Tibial artery (tissue), 4 donors: Measurements from ENCODE around the gene ARHGAP28.

Source experiments
- DNase-seq, 2 donors: peaks; one replicate each; pipeline ENCODE4 v3.0.0-alpha.2; 2019
- H3K27ac ChIP-seq, 2 donors: fragments of 200-600 bp; sonication (generic) in 1 of 2; 1 replicate in 1 of 2; 2 replicates in 1 of 2; pipeline ENCODE4 v1.5.1; 2018 to 2019; ENCODE audit warnings: mild to moderate bottlenecking in 1 of 2
- H3K27me3 ChIP-seq, 2 donors: fragments of 200-600 bp; sonication (generic) in 1 of 2; one replicate each; pipeline versions ENCODE4 v1.5.1 to v1.6.0; 2016 to 2019
- H3K36me3 ChIP-seq, 3 donors: fragments of 200-600 bp; sonication (generic) in 2 of 3; one replicate each; pipeline ENCODE4 v1.5.1; 2016 to 2019; ENCODE audit warnings: mild to moderate bottlenecking in 2 of 3
- H3K4me1 ChIP-seq, 4 donors: fragments of 200-600 bp; sonication (generic) in 2 of 4; 1 replicate in 3 of 4; 2 replicates in 1 of 4; pipeline ENCODE4 v1.5.1; 2016 to 2019
- H3K4me3 ChIP-seq, 2 donors: fragments of 200-600 bp; sonication (generic) in 1 of 2; 1 replicate in 1 of 2; 2 replicates in 1 of 2; pipeline ENCODE4 v1.5.1; 2018 to 2019; ENCODE audit warnings: mild to moderate bottlenecking in 2 of 2
- H3K9me3 ChIP-seq, 3 donors: fragments of 200-600 bp; sonication (generic) in 1 of 3; one replicate each; pipeline ENCODE4 v1.5.1; 2016 to 2019
- CTCF ChIP-seq, 2 experiments: fragments of 200-600 bp in 1 of 2; fragments of 450-650 bp in 1 of 2; IDR thresholded peaks; one replicate each; pipeline ENCODE4 v1.5.1; 2017 to 2019; ENCODE audit warnings: antibody characterized with exemption in 2 of 2, mild to moderate bottlenecking in 1 of 2, moderate library complexity in 1 of 2
- intact Hi-C: fragments of 100-400 bp; cut with DNase I; formaldehyde crosslinking; loops from one replicate; pipeline ENCODE4 v1.15.0; 2023; ENCODE audit warnings: low total_unique reads

Gene ARHGAP28

GRCh38 chr18:6871566-6871965 lies 142.1 kb downstream of the ARHGAP28 start:
- no peak overlapping the region for H3K27ac ChIP-seq
- no peak overlapping the region for H3K4me3 ChIP-seq
- H3K9me3 ChIP-seq: no peaks in the 10 kb centered on the region
- H3K4me1 ChIP-seq: no peaks in the 10 kb centered on the region
- H3K27me3 ChIP-seq: no peaks in the 10 kb centered on the region
- H3K36me3 ChIP-seq: no peaks in the 10 kb centered on the region
- TF ChIP-seq CTCF (IDR thresholded peaks at IDR 0.05): no peak
- intact Hi-C loops: no loop called here
- no peak for DNase-seq

- H3K27ac ChIP-seq: no peak overlapping the region
- H3K36me3 ChIP-seq: no peaks in the 10 kb centered on the region
- H3K27me3 ChIP-seq: no peaks in the 10 kb centered on the region
- intact Hi-C loops: no loop called here
- no peak overlapping the region for H3K4me3 ChIP-seq
- no peaks in the 10 kb centered on the region for H3K9me3 ChIP-seq
- TF ChIP-seq CTCF (IDR thresholded peaks at IDR 0.05): no peak
- no peak for DNase-seq
- no peaks in the 10 kb centered on the region for H3K4me1 ChIP-seq
Observed at GRCh38 chr18:6873040-6873751, 143.7 kb downstream of the ARHGAP28 start.

GRCh38 chr18:6874315-6874714 lies 144.8 kb downstream of the ARHGAP28 start:
- Histone ChIP-seq H3K4me1 (no peaks in the 10 kb centered on the region), H3K36me3 (no peaks in the 10 kb centered on the region), H3K27me3 (no peaks in the 10 kb centered on the region), H3K9me3 (no peaks in the 10 kb centered on the region), H3K4me3 (no peak overlapping the region), H3K27ac (no peak overlapping the region)
- no peak for TF ChIP-seq CTCF (IDR thresholded peaks at IDR 0.05)
- no peak for DNase-seq
- intact Hi-C loops: no loop called here

- no peak for TF ChIP-seq CTCF (IDR thresholded peaks at IDR 0.05)
- intact Hi-C loops: no loop called here
- no peak overlapping the region for H3K27ac ChIP-seq
- no peaks in the 10 kb centered on the region for H3K36me3 ChIP-seq
- H3K4me3 ChIP-seq: no peak overlapping the region
- H3K27me3 ChIP-seq: no peaks in the 10 kb centered on the region
- H3K9me3 ChIP-seq: no peaks in the 10 kb centered on the region
- DNase-seq: no peak
- H3K4me1 ChIP-seq: no peaks in the 10 kb centered on the region
Observed at GRCh38 chr18:6875749-6876148, 146.2 kb downstream of the ARHGAP28 start.

- Histone ChIP-seq H3K36me3 (no peaks in the 10 kb centered on the region), H3K9me3 (no peaks in the 10 kb centered on the region), H3K27me3 (no peaks in the 10 kb centered on the region), H3K4me1 (no peaks in the 10 kb centered on the region), H3K27ac (no peak overlapping the region), H3K4me3 (no peak overlapping the region)
- DNase-seq: no peak
- TF ChIP-seq CTCF (IDR thresholded peaks at IDR 0.05): no peak
- intact Hi-C loops: no loop called here
Observed at GRCh38 chr18:6876641-6877041, 147.1 kb downstream of the ARHGAP28 start.

GRCh38 chr18:6877288-6877687 lies 147.8 kb downstream of the ARHGAP28 start:
- TF ChIP-seq CTCF (IDR thresholded peaks at IDR 0.05): no peak
- intact Hi-C loops: no loop called here
- H3K27ac ChIP-seq: no peak overlapping the region
- H3K9me3 ChIP-seq: no peaks in the 10 kb centered on the region
- no peak overlapping the region for H3K4me3 ChIP-seq
- H3K4me1 ChIP-seq: no peaks in the 10 kb centered on the region
- H3K36me3 ChIP-seq: no peaks in the 10 kb centered on the region
- DNase-seq: no peak
- H3K27me3 ChIP-seq: no peaks in the 10 kb centered on the region
